WERI-Rb-1 (cell line): ENCODE results near the gene RASAL1.

Experiments used
- DNase-seq: peaks from one replicate; pipeline ENCODE4 v3.0.0-alpha.2; 2020
- H3K27ac ChIP-seq: fragments of 250-450 bp; sonication (Bioruptor Pico); 2 replicates; pipeline ENCODE4 v1.5.1; 2020; ENCODE audit warnings: mild to moderate bottlenecking, moderate library complexity
- H3K27me3 ChIP-seq: fragments of 250-450 bp; sonication (Bioruptor Pico); 2 replicates; pipeline ENCODE4 v1.5.1; 2021; ENCODE audit warnings: mild to moderate bottlenecking, low read depth, moderate library complexity; ENCODE audit not compliant: insufficient read depth, severe bottlenecking
- H3K36me3 ChIP-seq: fragments of 250-450 bp; sonication (Bioruptor Pico); 2 replicates; pipeline ENCODE4 v1.5.1; 2020; ENCODE audit warnings: mild to moderate bottlenecking, moderate library complexity
- H3K4me3 ChIP-seq: 2 replicates; pipeline ENCODE4 v1.5.1; 2011; ENCODE audit warnings: low read depth, mild to moderate bottlenecking, control low read depth, low read length
- H3K9me3 ChIP-seq: fragments of 250-450 bp; sonication (Bioruptor Pico); 2 replicates; pipeline ENCODE4 v1.5.1; 2021; ENCODE audit warnings: mild to moderate bottlenecking, moderate library complexity; ENCODE audit not compliant: severe bottlenecking
- TF ChIP-seq, protein P1 (sequence below): IDR thresholded peaks from 2 replicates; pipeline ENCODE4 v1.5.1; 2011; ENCODE audit warnings: low read depth, mild to moderate bottlenecking, control low read depth, inconsistent platforms, low read length

RASAL1 gene

DNA sequence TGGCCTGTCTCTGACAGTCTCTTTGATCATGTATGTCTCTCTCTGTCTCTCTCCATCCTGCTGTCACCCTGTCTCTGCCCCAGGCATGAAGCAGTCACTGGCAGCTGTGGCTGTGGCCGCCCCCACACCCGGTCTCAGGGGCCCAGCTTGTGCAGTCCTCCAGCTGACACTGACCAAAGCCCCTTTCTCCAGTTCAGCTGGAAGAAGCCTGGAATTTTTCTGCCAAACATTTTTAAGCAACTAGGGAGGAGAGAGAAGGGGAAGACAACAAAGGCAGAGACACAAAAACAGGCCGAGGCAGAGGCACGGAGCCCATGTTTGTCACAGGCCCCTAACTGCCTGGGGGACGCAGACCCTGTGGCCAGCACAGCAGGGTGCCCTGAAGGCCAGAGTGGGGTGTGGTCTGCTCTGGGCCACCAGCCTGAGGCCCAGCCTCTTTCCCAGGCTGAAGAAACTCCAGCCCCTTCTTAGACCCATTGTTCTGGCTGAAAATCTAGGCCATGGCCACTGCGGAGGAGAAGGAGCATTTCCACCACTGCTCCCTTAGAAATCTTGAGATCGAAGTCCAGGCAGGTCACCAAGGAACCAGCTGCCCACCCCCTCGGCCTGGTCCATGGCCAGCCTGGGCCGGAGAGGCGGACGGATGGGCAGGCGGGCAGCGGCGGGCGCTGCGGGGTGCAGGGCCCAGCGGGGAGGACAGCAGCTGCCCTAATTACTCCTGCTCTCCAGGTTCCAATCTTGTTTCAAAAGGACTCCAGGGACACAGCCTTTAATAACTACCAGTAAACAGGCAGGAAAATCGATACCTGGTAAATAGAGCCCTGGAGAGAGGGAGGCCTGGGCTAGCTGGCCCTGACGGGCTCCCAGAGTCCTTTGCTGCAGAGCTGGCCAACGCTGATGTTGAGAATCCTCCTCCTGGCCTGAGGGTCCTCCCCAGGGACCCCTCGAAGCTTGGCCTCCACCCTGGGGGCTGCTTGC is 64.1 kb downstream of the RASAL1 start:
- H3K36me3 ChIP-seq: no peaks in the 10 kb centered on the region
- H3K27ac ChIP-seq: no peak overlapping the region
- TF ChIP-seq, protein P1, sequence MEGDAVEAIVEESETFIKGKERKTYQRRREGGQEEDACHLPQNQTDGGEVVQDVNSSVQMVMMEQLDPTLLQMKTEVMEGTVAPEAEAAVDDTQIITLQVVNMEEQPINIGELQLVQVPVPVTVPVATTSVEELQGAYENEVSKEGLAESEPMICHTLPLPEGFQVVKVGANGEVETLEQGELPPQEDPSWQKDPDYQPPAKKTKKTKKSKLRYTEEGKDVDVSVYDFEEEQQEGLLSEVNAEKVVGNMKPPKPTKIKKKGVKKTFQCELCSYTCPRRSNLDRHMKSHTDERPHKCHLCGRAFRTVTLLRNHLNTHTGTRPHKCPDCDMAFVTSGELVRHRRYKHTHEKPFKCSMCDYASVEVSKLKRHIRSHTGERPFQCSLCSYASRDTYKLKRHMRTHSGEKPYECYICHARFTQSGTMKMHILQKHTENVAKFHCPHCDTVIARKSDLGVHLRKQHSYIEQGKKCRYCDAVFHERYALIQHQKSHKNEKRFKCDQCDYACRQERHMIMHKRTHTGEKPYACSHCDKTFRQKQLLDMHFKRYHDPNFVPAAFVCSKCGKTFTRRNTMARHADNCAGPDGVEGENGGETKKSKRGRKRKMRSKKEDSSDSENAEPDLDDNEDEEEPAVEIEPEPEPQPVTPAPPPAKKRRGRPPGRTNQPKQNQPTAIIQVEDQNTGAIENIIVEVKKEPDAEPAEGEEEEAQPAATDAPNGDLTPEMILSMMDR: no peak
- DNase-seq: no peak
- no peak overlapping the region for H3K4me3 ChIP-seq
- no peaks in the 10 kb centered on the region for H3K9me3 ChIP-seq
- no peaks in the 10 kb centered on the region for H3K27me3 ChIP-seq

DNA sequence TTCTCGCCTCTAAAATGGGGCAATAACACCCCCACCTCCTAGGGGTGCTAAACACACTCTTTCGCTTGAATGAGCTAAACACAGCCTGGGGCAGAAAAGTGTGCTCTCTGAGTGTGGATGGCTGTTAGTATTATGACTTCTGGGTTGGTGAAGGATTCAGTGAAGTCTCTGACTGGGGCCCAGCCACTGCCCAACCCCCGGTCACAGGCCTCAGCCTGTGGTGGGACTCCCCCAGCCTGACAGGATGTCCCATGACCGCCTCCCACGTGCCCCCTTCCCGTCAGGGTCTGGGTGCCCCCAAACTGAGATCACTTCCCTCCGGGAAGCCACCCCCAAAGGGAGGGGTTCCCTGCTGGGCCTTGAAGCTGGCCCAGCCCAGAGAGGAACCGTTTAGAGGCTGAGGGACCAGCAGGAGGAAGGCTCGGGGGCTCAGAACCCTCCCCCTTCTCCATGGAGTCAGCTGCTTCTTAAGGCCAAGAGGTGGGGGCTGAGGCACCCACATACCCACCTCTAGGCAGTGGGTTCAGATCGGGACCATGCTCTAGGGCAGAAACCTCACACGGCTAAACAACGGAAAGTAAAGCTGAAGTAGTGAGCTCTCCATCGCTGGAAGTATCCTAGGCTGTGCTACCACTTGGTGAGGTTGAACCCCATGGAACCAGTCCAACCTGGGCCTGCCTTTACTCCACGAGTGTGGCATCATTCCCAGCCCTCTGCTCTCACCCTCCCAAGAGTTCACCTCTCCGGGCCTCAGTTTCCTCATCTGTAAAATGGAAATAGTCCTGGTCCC is 65.2 kb downstream of the RASAL1 start:
- no peaks in the 10 kb centered on the region for H3K27me3 ChIP-seq
- no peaks in the 10 kb centered on the region for H3K36me3 ChIP-seq
- TF ChIP-seq, protein P1: no peak
- no peak overlapping the region for H3K4me3 ChIP-seq
- no peak for DNase-seq
- no peak overlapping the region for H3K27ac ChIP-seq
- no peaks in the 10 kb centered on the region for H3K9me3 ChIP-seq

DNA sequence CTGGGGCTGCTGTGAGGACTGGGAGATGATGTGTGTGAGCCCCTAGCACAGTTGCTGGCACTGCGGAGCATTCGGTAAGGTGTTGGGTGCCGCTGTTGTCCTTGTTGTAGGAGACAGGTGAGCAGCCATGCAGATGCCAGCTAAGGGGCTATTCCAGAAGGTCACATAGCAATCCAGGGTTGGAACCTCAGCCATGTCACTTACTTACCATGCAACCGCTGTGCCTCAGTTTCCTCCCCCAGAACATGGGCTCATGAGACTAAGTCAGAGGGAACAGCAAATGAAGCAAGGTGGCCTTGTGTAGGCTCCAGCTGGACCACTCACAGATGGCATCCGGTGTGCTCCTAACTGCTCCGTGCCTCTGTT is 65.8 kb downstream of the RASAL1 start:
- H3K27ac ChIP-seq: no peak overlapping the region
- no peak overlapping the region for H3K4me3 ChIP-seq
- no peak for DNase-seq
- H3K36me3 ChIP-seq: no peaks in the 10 kb centered on the region
- no peaks in the 10 kb centered on the region for H3K9me3 ChIP-seq
- no peaks in the 10 kb centered on the region for H3K27me3 ChIP-seq
- TF ChIP-seq, protein P1: no peak

DNA sequence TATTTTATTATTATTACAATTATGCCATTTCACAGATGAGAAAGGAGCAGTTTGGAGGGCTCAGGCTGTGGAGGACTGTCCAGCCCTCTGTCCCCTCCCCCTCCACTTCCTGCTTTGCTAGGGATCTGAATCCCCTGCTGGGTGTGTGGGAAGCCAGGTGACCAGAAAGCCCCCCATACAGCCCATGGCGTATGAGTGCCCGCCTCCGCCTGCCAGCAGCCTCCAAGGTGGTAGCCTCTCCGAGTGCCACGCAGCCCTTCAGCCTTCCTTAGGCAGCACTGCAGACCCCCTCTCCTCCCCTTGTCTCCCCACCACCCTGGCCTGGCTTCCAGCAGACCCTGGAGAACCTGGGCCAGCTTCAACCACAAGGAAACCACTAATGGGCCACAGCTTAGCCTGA is 66.4 kb downstream of the RASAL1 start:
- H3K9me3 ChIP-seq: no peaks in the 10 kb centered on the region
- DNase-seq: no peak
- no peak overlapping the region for H3K27ac ChIP-seq
- H3K4me3 ChIP-seq: no peak overlapping the region
- no peaks in the 10 kb centered on the region for H3K36me3 ChIP-seq
- H3K27me3 ChIP-seq: no peaks in the 10 kb centered on the region
- TF ChIP-seq, protein P1: no peak

DNA sequence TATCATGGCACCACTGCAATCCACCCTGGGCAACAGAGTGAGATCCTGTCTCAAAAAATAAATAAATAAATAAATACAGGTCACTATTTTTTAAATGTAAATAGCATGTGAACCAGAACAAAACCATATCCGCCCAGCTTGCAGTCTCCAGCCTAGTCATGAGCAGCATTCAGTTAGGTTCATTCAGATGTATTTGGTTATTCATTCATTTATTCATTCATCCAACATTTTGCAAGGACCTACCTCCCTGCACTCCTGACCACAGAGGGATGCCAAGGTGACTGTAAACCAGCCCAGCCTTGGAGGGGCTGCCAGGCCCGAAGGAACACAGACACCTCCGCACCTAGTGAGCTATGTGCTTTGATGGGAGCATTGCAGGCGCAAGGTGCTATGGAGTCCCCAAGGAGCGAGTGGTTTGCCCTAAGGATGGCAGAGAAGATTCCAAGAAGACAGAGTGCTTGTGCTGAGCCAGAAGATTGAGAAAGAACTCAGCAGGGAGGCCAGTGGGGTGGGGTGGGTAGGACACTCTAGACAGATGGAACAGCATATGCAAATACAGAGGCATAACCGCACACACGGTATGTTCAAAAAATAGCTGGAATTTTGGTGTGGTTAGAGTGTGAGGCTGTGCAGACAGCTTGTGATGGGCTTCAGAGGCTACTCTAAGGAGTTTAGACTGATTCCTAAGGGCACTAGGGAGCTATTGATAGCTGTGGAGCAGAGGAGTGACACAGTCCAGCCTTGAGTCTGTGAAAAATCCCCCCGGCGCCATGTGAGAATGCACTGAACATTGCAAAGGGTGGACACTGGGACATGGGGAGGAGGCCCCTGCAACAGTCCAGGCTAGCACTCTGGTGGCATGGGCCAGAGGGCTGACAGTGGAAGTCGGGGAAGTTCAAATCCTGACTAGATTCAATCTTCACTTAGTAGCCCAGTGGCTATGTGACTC is 67.3 kb downstream of the RASAL1 start:
- Histone ChIP-seq H3K36me3 (no peaks in the 10 kb centered on the region; the same call in 1 of the 2 replicates), H3K27ac (no peak overlapping the region), H3K4me3 (no peak overlapping the region), H3K27me3 (no peaks in the 10 kb centered on the region), H3K9me3 (no peaks in the 10 kb centered on the region)
- TF ChIP-seq, protein P1: no peak
- DNase-seq: no peak
